Breast epithelium (tissue), 3 donors: Measurements from ENCODE around the gene GLI3.

Experiments used
- POLR2A ChIP-seq: fragments of 450-650 bp; IDR thresholded peaks from one replicate; pipeline ENCODE4 v1.6.1; 2016; ENCODE audit warnings: antibody characterized with exemption, mild to moderate bottlenecking, moderate library complexity
- POLR2AphosphoS5 ChIP-seq, 3 donors: sonication (generic); formaldehyde crosslinking; IDR thresholded peaks; one replicate each; pipeline ENCODE4 v1.6.1; 2017; ENCODE audit warnings: antibody characterized with exemption in 3 of 3

GRCh38 chr7:41954976-41955375 lies 282.0 kb downstream of the GLI3 start:
- TF ChIP-seq POLR2A (no peak), POLR2AphosphoS5 (IDR thresholded peaks at IDR 0.05) (no peak)
